Measurements from ENCODE around the gene NELL1.

- no peak for TF ChIP-seq RNF2 (IDR thresholded peaks at IDR 0.05; ENCODE audit: borderline replicate concordance, low read depth)
- no peak for TF ChIP-seq KDM5A (IDR thresholded peaks at IDR 0.05)
- no peak for TF ChIP-seq EP300 (IDR thresholded peaks at IDR 0.05)
- TF ChIP-seq, protein P1, sequence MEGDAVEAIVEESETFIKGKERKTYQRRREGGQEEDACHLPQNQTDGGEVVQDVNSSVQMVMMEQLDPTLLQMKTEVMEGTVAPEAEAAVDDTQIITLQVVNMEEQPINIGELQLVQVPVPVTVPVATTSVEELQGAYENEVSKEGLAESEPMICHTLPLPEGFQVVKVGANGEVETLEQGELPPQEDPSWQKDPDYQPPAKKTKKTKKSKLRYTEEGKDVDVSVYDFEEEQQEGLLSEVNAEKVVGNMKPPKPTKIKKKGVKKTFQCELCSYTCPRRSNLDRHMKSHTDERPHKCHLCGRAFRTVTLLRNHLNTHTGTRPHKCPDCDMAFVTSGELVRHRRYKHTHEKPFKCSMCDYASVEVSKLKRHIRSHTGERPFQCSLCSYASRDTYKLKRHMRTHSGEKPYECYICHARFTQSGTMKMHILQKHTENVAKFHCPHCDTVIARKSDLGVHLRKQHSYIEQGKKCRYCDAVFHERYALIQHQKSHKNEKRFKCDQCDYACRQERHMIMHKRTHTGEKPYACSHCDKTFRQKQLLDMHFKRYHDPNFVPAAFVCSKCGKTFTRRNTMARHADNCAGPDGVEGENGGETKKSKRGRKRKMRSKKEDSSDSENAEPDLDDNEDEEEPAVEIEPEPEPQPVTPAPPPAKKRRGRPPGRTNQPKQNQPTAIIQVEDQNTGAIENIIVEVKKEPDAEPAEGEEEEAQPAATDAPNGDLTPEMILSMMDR (IDR thresholded peaks at IDR 0.05), result no peak
- TF ChIP-seq, protein P2, sequence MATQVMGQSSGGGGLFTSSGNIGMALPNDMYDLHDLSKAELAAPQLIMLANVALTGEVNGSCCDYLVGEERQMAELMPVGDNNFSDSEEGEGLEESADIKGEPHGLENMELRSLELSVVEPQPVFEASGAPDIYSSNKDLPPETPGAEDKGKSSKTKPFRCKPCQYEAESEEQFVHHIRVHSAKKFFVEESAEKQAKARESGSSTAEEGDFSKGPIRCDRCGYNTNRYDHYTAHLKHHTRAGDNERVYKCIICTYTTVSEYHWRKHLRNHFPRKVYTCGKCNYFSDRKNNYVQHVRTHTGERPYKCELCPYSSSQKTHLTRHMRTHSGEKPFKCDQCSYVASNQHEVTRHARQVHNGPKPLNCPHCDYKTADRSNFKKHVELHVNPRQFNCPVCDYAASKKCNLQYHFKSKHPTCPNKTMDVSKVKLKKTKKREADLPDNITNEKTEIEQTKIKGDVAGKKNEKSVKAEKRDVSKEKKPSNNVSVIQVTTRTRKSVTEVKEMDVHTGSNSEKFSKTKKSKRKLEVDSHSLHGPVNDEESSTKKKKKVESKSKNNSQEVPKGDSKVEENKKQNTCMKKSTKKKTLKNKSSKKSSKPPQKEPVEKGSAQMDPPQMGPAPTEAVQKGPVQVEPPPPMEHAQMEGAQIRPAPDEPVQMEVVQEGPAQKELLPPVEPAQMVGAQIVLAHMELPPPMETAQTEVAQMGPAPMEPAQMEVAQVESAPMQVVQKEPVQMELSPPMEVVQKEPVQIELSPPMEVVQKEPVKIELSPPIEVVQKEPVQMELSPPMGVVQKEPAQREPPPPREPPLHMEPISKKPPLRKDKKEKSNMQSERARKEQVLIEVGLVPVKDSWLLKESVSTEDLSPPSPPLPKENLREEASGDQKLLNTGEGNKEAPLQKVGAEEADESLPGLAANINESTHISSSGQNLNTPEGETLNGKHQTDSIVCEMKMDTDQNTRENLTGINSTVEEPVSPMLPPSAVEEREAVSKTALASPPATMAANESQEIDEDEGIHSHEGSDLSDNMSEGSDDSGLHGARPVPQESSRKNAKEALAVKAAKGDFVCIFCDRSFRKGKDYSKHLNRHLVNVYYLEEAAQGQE (IDR thresholded peaks at IDR 0.05), result no peak
- no peak for TF ChIP-seq POLR2A (IDR thresholded peaks at IDR 0.05; ENCODE audit: low read length)
- TF ChIP-seq CHD2 (IDR thresholded peaks at IDR 0.05; ENCODE audit: low read length, partially characterized antibody), result no peak
- no peak for TF ChIP-seq SMC3 (IDR thresholded peaks at IDR 0.05)
- no peak for TF ChIP-seq RFX5 (IDR thresholded peaks at IDR 0.05)
- no peak for TF ChIP-seq HDAC2 (IDR thresholded peaks at IDR 0.05)
- no peak for TF ChIP-seq ESRRA (IDR thresholded peaks at IDR 0.05; ENCODE audit: borderline replicate concordance, low read length)
- no peak for TF ChIP-seq TP53 (CRISPR knock-in tag; IDR thresholded peaks at IDR 0.05)
- TF ChIP-seq, protein P3, sequence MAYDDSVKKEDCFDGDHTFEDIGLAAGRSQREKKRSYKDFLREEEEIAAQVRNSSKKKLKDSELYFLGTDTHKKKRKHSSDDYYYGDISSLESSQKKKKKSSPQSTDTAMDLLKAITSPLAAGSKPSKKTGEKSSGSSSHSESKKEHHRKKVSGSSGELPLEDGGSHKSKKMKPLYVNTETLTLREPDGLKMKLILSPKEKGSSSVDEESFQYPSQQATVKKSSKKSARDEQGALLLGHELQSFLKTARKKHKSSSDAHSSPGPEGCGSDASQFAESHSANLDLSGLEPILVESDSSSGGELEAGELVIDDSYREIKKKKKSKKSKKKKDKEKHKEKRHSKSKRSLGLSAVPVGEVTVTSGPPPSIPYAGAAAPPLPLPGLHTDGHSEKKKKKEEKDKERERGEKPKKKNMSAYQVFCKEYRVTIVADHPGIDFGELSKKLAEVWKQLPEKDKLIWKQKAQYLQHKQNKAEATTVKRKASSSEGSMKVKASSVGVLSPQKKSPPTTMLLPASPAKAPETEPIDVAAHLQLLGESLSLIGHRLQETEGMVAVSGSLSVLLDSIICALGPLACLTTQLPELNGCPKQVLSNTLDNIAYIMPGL (CRISPR knock-in tag; IDR thresholded peaks at IDR 0.05; ENCODE audit: borderline replicate concordance), result no peak
Observed at GRCh38 chr11:21566521-21567117, 897.2 kb downstream of the NELL1 start.

All from A549 (cell line).